CD4-positive, CD25-positive, alpha-beta regulatory T cell (primary cell): Measurements from ENCODE around the gene ABCC4. TPM values are rescaled to one million over a fixed set of nuclear protein-coding genes. Genes with fewer than 3 reads are reported as not detected.

Source experiments
- ATAC-seq, 2 donors: fragments of 150-1000 bp; cut with Tn5 transposase; one replicate each; pipeline ENCODE4 v1.10.0; 2021; ENCODE audit warnings: low read depth in 2 of 2, moderate number of reproducible peaks in 2 of 2, moderate library complexity in 1 of 2
- DNase-seq, 3 donors: peaks; one replicate each; pipeline versions ENCODE4 v3.0.0 to v3.0.0-alpha.2; 2012 to 2022; ENCODE audit warnings: mixed read lengths in 1 of 3
- H3K27ac ChIP-seq: one replicate; pipeline ENCODE4 v1.7.0; 2013; ENCODE audit warnings: mild to moderate bottlenecking, low read length; ENCODE audit not compliant: insufficient read depth, poor library complexity, severe bottlenecking
- H3K27me3 ChIP-seq: one replicate; pipeline ENCODE4 v1.7.0; 2013; ENCODE audit warnings: low read length; ENCODE audit not compliant: control insufficient read depth, insufficient read depth
- H3K36me3 ChIP-seq: one replicate; pipeline ENCODE4 v1.7.0; 2013; ENCODE audit warnings: mild to moderate bottlenecking, low read length, moderate library complexity; ENCODE audit not compliant: control insufficient read depth, insufficient read depth
- H3K4me1 ChIP-seq: 2 replicates; pipeline ENCODE4 v1.7.0; 2013; ENCODE audit warnings: mild to moderate bottlenecking, low read length; ENCODE audit not compliant: insufficient read depth, control insufficient read depth, poor library complexity, severe bottlenecking
- H3K4me3 ChIP-seq: one replicate; pipeline ENCODE4 v1.7.0; 2013; ENCODE audit warnings: low read depth, mild to moderate bottlenecking, low read length, moderate library complexity
- H3K9me3 ChIP-seq, 2 experiments: 1 replicate in 1 of 2; 2 replicates in 1 of 2; pipeline ENCODE4 v1.7.0; 2013; ENCODE audit warnings: low read length in 2 of 2, mild to moderate bottlenecking in 1 of 2, moderate library complexity in 1 of 2; ENCODE audit not compliant: control insufficient read depth in 2 of 2
- H3K27ac Mint-ChIP-seq, 3 donors: one replicate each; pipeline ENCODE4 v1.8.0; 2020 to 2022; ENCODE audit warnings: mild to moderate bottlenecking in 3 of 3, mixed read lengths in 3 of 3, moderate library complexity in 2 of 3
- H3K27me3 Mint-ChIP-seq: one replicate; pipeline ENCODE4 v1.8.0; 2022; ENCODE audit warnings: mild to moderate bottlenecking, mixed read lengths
- H3K36me3 Mint-ChIP-seq: one replicate; pipeline ENCODE4 v1.8.0; 2020; ENCODE audit warnings: mixed read lengths
- H3K4me1 Mint-ChIP-seq, 4 donors: one replicate each; pipeline ENCODE4 v1.8.0; 2020 to 2022; ENCODE audit warnings: mixed read lengths in 4 of 4, mild to moderate bottlenecking in 1 of 4
- H3K4me3 Mint-ChIP-seq, 4 donors: one replicate each; pipeline ENCODE4 v1.8.0; 2020 to 2022; ENCODE audit warnings: mild to moderate bottlenecking in 4 of 4, mixed read lengths in 4 of 4, moderate library complexity in 3 of 4
- H3K9me3 Mint-ChIP-seq, 7 donors: one replicate each; pipeline ENCODE4 v1.8.0; 2020 to 2022; ENCODE audit warnings: mixed read lengths in 7 of 7, mild to moderate bottlenecking in 3 of 7, moderate library complexity in 2 of 7
- polyA plus RNA-seq, 4 donors: library from polyadenylated mRNA; unstranded; fragments of 300-500 nt; fragmentation: Illumina TruSeq; gene quantifications; one replicate each; pipeline ENCODE4 v1.2.3, GENCODE V29; 2021
- total RNA-seq: library from RNA; stranded (reverse); gene quantifications from one replicate; pipeline ENCODE4 v1.2.3, GENCODE V29; 2022

Gene ABCC4
- total and polyA plus RNA-seq, 5 donors from 2014 or later: 3.9 to 13.2 (median 6.8) TPM

GRCh38 chr13:95146486-95146885 lies 154.8 kb downstream of the ABCC4 start:
- Mint-ChIP-seq H3K36me3 (peaks cover 28% of the 10 kb centered on the region), H3K9me3 (peaks cover 0 to 8% (median 4%) of the 10 kb centered on the region in 7 donors), H3K4me3 (no peak overlapping the region), H3K27me3 (no peaks in the 10 kb centered on the region), H3K4me1 (peaks cover 13 to 16% (median 14%) of the 10 kb centered on the region in 4 donors), H3K27ac (peak overlapping the region in 1 of 3 donors; percentile 41)
- no peak for DNase-seq
- Histone ChIP-seq H3K27me3 (no peaks in the 10 kb centered on the region), H3K36me3 (no peaks in the 10 kb centered on the region), H3K4me1 (no peaks in the 10 kb centered on the region), H3K27ac (no peak overlapping the region), H3K9me3 (no peaks in the 10 kb centered on the region), H3K4me3 (no peak overlapping the region)
- no peak for ATAC-seq

- H3K4me3 ChIP-seq: no peak overlapping the region
- no peak overlapping the region for H3K27ac Mint-ChIP-seq
These were observed 155.7 kb downstream of the ABCC4 start for GRCh38 chr13:95145587-95145986.

GRCh38 chr13:95140502-95140901 lies 160.7 kb downstream of the ABCC4 start:
- Histone ChIP-seq H3K4me3 (no peak overlapping the region), H3K27me3 (no peaks in the 10 kb centered on the region), H3K27ac (no peak overlapping the region), H3K4me1 (peaks cover 4% of the 10 kb centered on the region), H3K36me3 (no peaks in the 10 kb centered on the region), H3K9me3 (no peaks in the 10 kb centered on the region)
- Mint-ChIP-seq H3K4me1 (peaks cover 8 to 22% (median 14%) of the 10 kb centered on the region in 4 donors), H3K27ac (no peak overlapping the region), H3K4me3 (no peak overlapping the region), H3K36me3 (peaks cover 48% of the 10 kb centered on the region), H3K27me3 (no peaks in the 10 kb centered on the region), H3K9me3 (peaks cover 0 to 8% (median 3%) of the 10 kb centered on the region in 7 donors)
- ATAC-seq (no peak), DNase-seq (no peak)

More at GRCh38 chr13:95145587-95145986, 155.7 kb downstream of the ABCC4 start:
- Histone ChIP-seq H3K9me3 (no peaks in the 10 kb centered on the region), H3K27ac (no peak overlapping the region), H3K36me3 (no peaks in the 10 kb centered on the region), H3K4me1 (no peaks in the 10 kb centered on the region), H3K27me3 (no peaks in the 10 kb centered on the region)
- DNase-seq (no peak), ATAC-seq (no peak)
- peaks cover 13 to 18% (median 13%) of the 10 kb centered on the region in 4 donors for H3K4me1 Mint-ChIP-seq
- no peak overlapping the region for H3K4me3 Mint-ChIP-seq
- no peaks in the 10 kb centered on the region for H3K27me3 Mint-ChIP-seq
- H3K36me3 Mint-ChIP-seq: peaks cover 33% of the 10 kb centered on the region
- H3K9me3 Mint-ChIP-seq: peaks cover 0 to 8% (median 4%) of the 10 kb centered on the region in 7 donors

- Mint-ChIP-seq H3K36me3 (peaks cover 41% of the 10 kb centered on the region), H3K4me3 (no peak overlapping the region)
These were observed 162.2 kb downstream of the ABCC4 start for GRCh38 chr13:95138876-95139585.

GRCh38 chr13:95137096-95137495 lies 164.2 kb downstream of the ABCC4 start:
- peak in 1 of 3 donors; percentile 25 for DNase-seq
- peaks cover 0 to 3% (median 0%) of the 10 kb centered on the region in 7 donors for H3K9me3 Mint-ChIP-seq
- Histone ChIP-seq H3K27ac (no peak overlapping the region), H3K9me3 (no peaks in the 10 kb centered on the region), H3K4me3 (no peak overlapping the region), H3K4me1 (peaks cover 4% of the 10 kb centered on the region), H3K27me3 (no peaks in the 10 kb centered on the region), H3K36me3 (peaks cover 3% of the 10 kb centered on the region)
- H3K36me3 Mint-ChIP-seq: peaks cover 47% of the 10 kb centered on the region
- no peak for ATAC-seq
- no peaks in the 10 kb centered on the region for H3K27me3 Mint-ChIP-seq
- H3K27ac Mint-ChIP-seq: peak overlapping the region in 2 of 3 donors; percentile 22 to 39
- H3K4me3 Mint-ChIP-seq: no peak overlapping the region
- H3K4me1 Mint-ChIP-seq: peaks cover 0 to 16% (median 7%) of the 10 kb centered on the region in 4 donors

More at GRCh38 chr13:95138876-95139585, 162.2 kb downstream of the ABCC4 start:
- H3K9me3 Mint-ChIP-seq: peaks cover 0 to 2% (median 0%) of the 10 kb centered on the region in 7 donors
- Histone ChIP-seq H3K4me3 (no peak overlapping the region), H3K36me3 (peaks cover 3% of the 10 kb centered on the region), H3K27ac (no peak overlapping the region), H3K27me3 (no peaks in the 10 kb centered on the region), H3K4me1 (peaks cover 4% of the 10 kb centered on the region), H3K9me3 (no peaks in the 10 kb centered on the region)
- no peaks in the 10 kb centered on the region for H3K27me3 Mint-ChIP-seq
- H3K4me1 Mint-ChIP-seq: peaks cover 0 to 12% (median 5%) of the 10 kb centered on the region in 4 donors
- peak overlapping the region in 2 of 3 donors; percentile 2 to 60 for H3K27ac Mint-ChIP-seq
- no peak for ATAC-seq
- DNase-seq: no peak

- DNase-seq: no peak
- Histone ChIP-seq H3K9me3 (no peaks in the 10 kb centered on the region), H3K27ac (no peak overlapping the region), H3K36me3 (peaks cover 3% of the 10 kb centered on the region), H3K4me3 (no peak overlapping the region), H3K27me3 (no peaks in the 10 kb centered on the region), H3K4me1 (peaks cover 4% of the 10 kb centered on the region)
- ATAC-seq: no peak
- Mint-ChIP-seq H3K27ac (peak overlapping the region in 1 of 3 donors; percentile 22), H3K9me3 (peaks cover 0 to 3% (median 0%) of the 10 kb centered on the region in 7 donors), H3K36me3 (peaks cover 47% of the 10 kb centered on the region), H3K4me1 (peaks cover 0 to 16% (median 7%) of the 10 kb centered on the region in 4 donors), H3K4me3 (no peak overlapping the region), H3K27me3 (no peaks in the 10 kb centered on the region)
These were observed 164.6 kb downstream of the ABCC4 start for GRCh38 chr13:95136638-95137037.

- H3K4me3 ChIP-seq: no peak overlapping the region
- no peak for ATAC-seq
- H3K27ac Mint-ChIP-seq: peak overlapping the region in 1 of 3 donors; percentile 7
These were observed 167.8 kb downstream of the ABCC4 start for GRCh38 chr13:95133498-95133897.

More at GRCh38 chr13:95133498-95133897, 167.8 kb downstream of the ABCC4 start:
- no peak overlapping the region for H3K27ac ChIP-seq
- Mint-ChIP-seq H3K36me3 (peaks cover 22% of the 10 kb centered on the region), H3K4me1 (peaks cover 0 to 11% (median 7%) of the 10 kb centered on the region in 4 donors), H3K27me3 (no peaks in the 10 kb centered on the region), H3K9me3 (peaks cover 0 to 1% (median 0%) of the 10 kb centered on the region in 7 donors), H3K4me3 (no peak overlapping the region)
- peaks cover 3% of the 10 kb centered on the region for H3K36me3 ChIP-seq
- DNase-seq: no peak
- H3K27me3 ChIP-seq: no peaks in the 10 kb centered on the region
- H3K9me3 ChIP-seq: no peaks in the 10 kb centered on the region
- peaks cover 4% of the 10 kb centered on the region for H3K4me1 ChIP-seq
